Measurements from ENCODE around the gene TBC1D23.
"Not testable (repeated sequence)": the region's sequence is repeated elsewhere in the genome, so short reads cannot be mapped to it uniquely, and the experiment has no call there.

Gene TBC1D23

DNA sequence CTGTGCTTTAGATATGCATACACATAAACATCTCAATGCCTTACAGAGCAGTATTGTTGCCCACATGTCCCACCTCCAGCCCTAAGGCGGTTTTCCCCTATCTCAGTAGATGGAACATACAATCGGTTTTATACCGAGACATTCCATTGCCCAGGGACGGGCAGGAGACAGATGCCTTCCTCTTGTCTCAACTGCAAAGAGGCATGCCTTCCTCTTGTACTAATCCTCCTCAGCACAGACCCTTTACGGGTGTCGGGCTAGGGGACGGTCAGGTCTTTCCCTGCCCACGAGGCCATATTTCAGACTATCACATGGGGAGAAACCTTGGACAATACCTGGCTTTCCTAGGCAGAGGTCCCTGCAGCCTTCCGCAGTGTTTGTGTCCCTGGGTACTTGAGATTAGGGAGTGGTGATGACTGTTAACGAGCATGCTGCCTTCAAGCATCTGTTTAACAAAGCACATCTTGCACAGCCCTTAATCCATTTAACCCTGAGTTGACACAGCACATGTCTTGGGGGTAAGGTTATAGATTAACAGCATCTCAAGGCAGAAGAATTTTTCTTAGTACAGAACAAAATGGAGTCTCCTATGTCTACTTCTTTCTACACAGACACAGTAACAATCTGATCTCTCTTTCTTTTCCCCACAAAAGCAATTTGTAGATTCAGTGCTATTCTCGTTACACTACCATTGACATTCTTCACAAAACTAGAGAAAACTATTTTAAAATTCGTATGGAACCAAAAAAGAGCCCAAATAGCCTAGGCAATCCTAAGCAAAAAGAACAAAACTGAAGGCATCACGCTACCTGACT is 12.2 kb downstream of the TBC1D23 start:
- not testable (repeated sequence) for H2BK5ac ChIP-seq (ENCODE audit: low read depth, low read length, poor library complexity, severe bottlenecking); H3K4me3 ChIP-seq (ENCODE audit: insufficient read depth in 1 of 2, low read depth in 1 of 2, low read length in 2 of 2); H3K23ac ChIP-seq (ENCODE audit: low read length in 2 of 2); H2BK12ac ChIP-seq (ENCODE audit: low read length in 2 of 2); H3K18ac ChIP-seq (ENCODE audit: low read depth in 1 of 2, low read length in 2 of 2); H3K9ac ChIP-seq (ENCODE audit: low read length); H3K9me3 ChIP-seq (ENCODE audit: control insufficient read depth, low read length); H2AK5ac ChIP-seq (ENCODE audit: low read length, severe bottlenecking); H2BK120ac ChIP-seq (ENCODE audit: low read depth, low read length); H2AFZ ChIP-seq (ENCODE audit: low read depth, low read length); H3K4me1 ChIP-seq (ENCODE audit: control insufficient read depth, insufficient read depth, low read depth, low read length); H4K8ac ChIP-seq (ENCODE audit: low read length); H3K27me3 ChIP-seq (ENCODE audit: control insufficient read depth in 1 of 2, insufficient read depth in 1 of 2, low read length in 2 of 2); H3K4me2 ChIP-seq (ENCODE audit: low read length, poor library complexity, severe bottlenecking); H3K14ac ChIP-seq (ENCODE audit: low read length in 2 of 2); H3K4ac ChIP-seq (ENCODE audit: low read depth in 1 of 2, low read length in 2 of 2); H2BK15ac ChIP-seq (ENCODE audit: low read depth, poor library complexity, severe bottlenecking); H3K36me3 ChIP-seq (ENCODE audit: control insufficient read depth in 1 of 2, insufficient read depth in 2 of 2, low read depth in 1 of 2, low read length in 2 of 2); DNase-seq; H4K91ac ChIP-seq (ENCODE audit: low read length)
- peak overlapping the region; percentile 43 for H3K27ac ChIP-seq (ENCODE audit: low read length, poor library complexity, severe bottlenecking)
- 74% methylated on average over 7 of the region's 13 CpGs for WGBS
- H3K79me1 ChIP-seq (replicated peaks; ENCODE audit: low read length, poor library complexity, severe bottlenecking): peaks cover 11% of the 10 kb centered on the region

DNA sequence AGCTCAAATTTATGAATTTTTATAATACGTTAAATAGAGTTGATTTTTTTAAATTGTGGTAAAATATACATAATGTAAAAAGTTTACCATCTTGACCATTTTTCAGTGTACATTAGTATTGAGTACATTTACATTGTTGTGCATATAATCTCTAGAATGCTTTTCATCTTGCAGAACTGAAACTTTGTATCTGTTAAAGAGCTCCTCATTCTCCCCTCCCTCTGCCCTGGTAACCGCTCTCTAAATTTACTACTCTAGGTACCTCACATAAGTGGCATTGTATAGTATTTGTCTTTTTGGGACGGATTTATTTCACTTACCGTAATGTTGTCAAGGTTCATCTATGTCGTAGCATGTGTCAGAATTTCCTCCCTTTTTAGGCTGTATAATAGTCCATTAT is 13.6 kb downstream of the TBC1D23 start:
- no CpG with 5 or more reads among the region's 5 CpGs for WGBS

DNA sequence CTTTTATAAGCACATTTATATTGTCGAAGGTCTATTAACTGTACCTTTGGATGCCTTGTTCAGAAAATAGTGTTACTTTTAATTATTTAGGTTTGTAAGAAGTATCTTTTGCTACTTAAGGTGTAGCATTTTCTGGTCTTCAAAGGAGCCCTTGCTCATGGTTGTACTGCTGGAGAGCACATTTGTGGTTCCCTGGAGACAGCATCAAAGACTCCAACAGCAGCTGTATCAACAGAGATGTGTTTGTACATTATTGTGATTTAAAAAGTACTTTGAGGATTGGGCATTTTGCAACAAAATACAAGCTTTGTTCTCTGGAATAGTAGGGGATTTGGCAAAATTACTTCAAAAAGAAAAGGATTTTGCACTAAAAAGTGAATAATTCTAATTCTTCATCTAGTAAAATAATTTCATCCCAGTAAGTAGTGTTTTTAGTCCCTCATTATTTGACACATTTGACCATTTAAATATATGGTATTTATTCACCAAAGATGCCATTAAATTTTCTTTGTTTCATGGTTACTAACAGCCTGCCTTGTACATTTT is 16.5 kb downstream of the TBC1D23 start:
- no peak overlapping the region for H2BK15ac ChIP-seq (ENCODE audit: low read depth, poor library complexity, severe bottlenecking)
- H2BK120ac ChIP-seq (ENCODE audit: low read depth, low read length): no peak overlapping the region
- H3K36me3 ChIP-seq (ENCODE audit: control insufficient read depth in 1 of 2, insufficient read depth in 2 of 2, low read depth in 1 of 2, low read length in 2 of 2): peaks cover 2 to 32% of the 10 kb centered on the region in 2 experiments
- no peak overlapping the region for H3K9ac ChIP-seq (ENCODE audit: low read length)
- H2BK12ac ChIP-seq (ENCODE audit: low read length in 2 of 2): no peak overlapping the region
- peaks cover 3% of the 10 kb centered on the region for H3K4me1 ChIP-seq (ENCODE audit: control insufficient read depth, insufficient read depth, low read depth, low read length)
- H3K18ac ChIP-seq (ENCODE audit: low read depth in 1 of 2, low read length in 2 of 2): no peak overlapping the region
- H3K27ac ChIP-seq (ENCODE audit: low read length, poor library complexity, severe bottlenecking): no peak overlapping the region
- 100% methylated on average over 1 of the region's 1 CpG for WGBS
- H2AFZ ChIP-seq (ENCODE audit: low read depth, low read length): no peak overlapping the region
- peaks cover 11% of the 10 kb centered on the region for H3K79me1 ChIP-seq (replicated peaks; ENCODE audit: low read length, poor library complexity, severe bottlenecking)
- H2AK5ac ChIP-seq (ENCODE audit: low read length, severe bottlenecking): no peak overlapping the region
- no peak overlapping the region for H4K8ac ChIP-seq (ENCODE audit: low read length)
- H3K27me3 ChIP-seq (ENCODE audit: control insufficient read depth in 1 of 2, insufficient read depth in 1 of 2, low read length in 2 of 2): no peaks in the 10 kb centered on the region
- no peak overlapping the region for H3K23ac ChIP-seq (ENCODE audit: low read length in 2 of 2)
- H3K4me3 ChIP-seq (ENCODE audit: insufficient read depth in 1 of 2, low read depth in 1 of 2, low read length in 2 of 2): no peak overlapping the region
- H3K4ac ChIP-seq (ENCODE audit: low read depth in 1 of 2, low read length in 2 of 2): no peak overlapping the region
- no peak for DNase-seq
- H3K4me2 ChIP-seq (ENCODE audit: low read length, poor library complexity, severe bottlenecking): no peak overlapping the region
- H4K91ac ChIP-seq (ENCODE audit: low read length): no peak overlapping the region
- H3K14ac ChIP-seq (ENCODE audit: low read length in 2 of 2): no peak overlapping the region
- H2BK5ac ChIP-seq (ENCODE audit: low read depth, low read length, poor library complexity, severe bottlenecking): no peak overlapping the region
- H3K9me3 ChIP-seq (ENCODE audit: control insufficient read depth, low read length): no peaks in the 10 kb centered on the region

More for the DNA sequence above, 13.6 kb downstream of the TBC1D23 start:
- Histone ChIP-seq H2BK12ac (ENCODE audit: low read length in 2 of 2) (no peak overlapping the region), H3K79me1 (replicated peaks; ENCODE audit: low read length, poor library complexity, severe bottlenecking) (peaks cover 11% of the 10 kb centered on the region), H3K27me3 (ENCODE audit: control insufficient read depth in 1 of 2, insufficient read depth in 1 of 2, low read length in 2 of 2) (no peaks in the 10 kb centered on the region), H3K4me2 (ENCODE audit: low read length, poor library complexity, severe bottlenecking) (no peak overlapping the region), H3K4me1 (ENCODE audit: control insufficient read depth, insufficient read depth, low read depth, low read length) (peaks cover 3% of the 10 kb centered on the region), H2AK5ac (ENCODE audit: low read length, severe bottlenecking) (no peak overlapping the region), H3K27ac (ENCODE audit: low read length, poor library complexity, severe bottlenecking) (no peak overlapping the region), H3K23ac (ENCODE audit: low read length in 2 of 2) (no peak overlapping the region), H3K4me3 (ENCODE audit: insufficient read depth in 1 of 2, low read depth in 1 of 2, low read length in 2 of 2) (no peak overlapping the region), H4K8ac (ENCODE audit: low read length) (no peak overlapping the region), H2AFZ (ENCODE audit: low read depth, low read length) (no peak overlapping the region), H2BK15ac (ENCODE audit: low read depth, poor library complexity, severe bottlenecking) (no peak overlapping the region), H4K91ac (ENCODE audit: low read length) (no peak overlapping the region), H2BK120ac (ENCODE audit: low read depth, low read length) (no peak overlapping the region), H3K9ac (ENCODE audit: low read length) (no peak overlapping the region), H3K14ac (ENCODE audit: low read length in 2 of 2) (no peak overlapping the region), H2BK5ac (ENCODE audit: low read depth, low read length, poor library complexity, severe bottlenecking) (no peak overlapping the region), H3K18ac (ENCODE audit: low read depth in 1 of 2, low read length in 2 of 2) (no peak overlapping the region), H3K9me3 (ENCODE audit: control insufficient read depth, low read length) (no peaks in the 10 kb centered on the region), H3K36me3 (ENCODE audit: control insufficient read depth in 1 of 2, insufficient read depth in 2 of 2, low read depth in 1 of 2, low read length in 2 of 2) (peaks cover 0 to 8% of the 10 kb centered on the region in 2 experiments), H3K4ac (ENCODE audit: low read depth in 1 of 2, low read length in 2 of 2) (no peak overlapping the region)
- DNase-seq: no peak

DNA sequence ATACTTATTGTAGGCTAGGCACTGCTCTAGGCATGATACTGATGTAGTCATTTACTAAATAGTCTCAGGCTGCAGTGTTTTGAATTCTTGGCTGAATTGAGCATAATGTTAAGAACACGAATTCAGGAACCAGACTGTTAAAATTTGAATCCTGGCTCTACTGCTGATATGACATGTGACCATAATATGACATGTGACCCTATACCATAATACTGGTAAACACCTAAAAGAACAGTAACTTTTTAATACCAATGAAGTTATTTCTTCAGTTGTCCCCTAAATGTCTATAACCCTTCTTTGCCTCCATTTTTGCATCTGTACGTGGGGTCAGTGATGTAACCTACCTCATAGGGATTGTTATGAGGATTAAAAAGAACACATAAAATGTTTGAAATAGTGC is 18.1 kb downstream of the TBC1D23 start:
- peak overlapping the region; percentile 34 for H3K9ac ChIP-seq (ENCODE audit: low read length)
- H2BK5ac ChIP-seq (ENCODE audit: low read depth, low read length, poor library complexity, severe bottlenecking): no peak overlapping the region
- H2AFZ ChIP-seq (ENCODE audit: low read depth, low read length): no peak overlapping the region
- H3K79me1 ChIP-seq (replicated peaks; ENCODE audit: low read length, poor library complexity, severe bottlenecking): peaks cover 11% of the 10 kb centered on the region
- no peak overlapping the region for H3K18ac ChIP-seq (ENCODE audit: low read depth in 1 of 2, low read length in 2 of 2)
- H3K14ac ChIP-seq (ENCODE audit: low read length in 2 of 2): no peak overlapping the region
- no peak overlapping the region for H3K23ac ChIP-seq (ENCODE audit: low read length in 2 of 2)
- H3K4me1 ChIP-seq (ENCODE audit: control insufficient read depth, insufficient read depth, low read depth, low read length): peaks cover 2% of the 10 kb centered on the region
- H2AK5ac ChIP-seq (ENCODE audit: low read length, severe bottlenecking): no peak overlapping the region
- no peak for DNase-seq
- H3K27me3 ChIP-seq (ENCODE audit: control insufficient read depth in 1 of 2, insufficient read depth in 1 of 2, low read length in 2 of 2): no peaks in the 10 kb centered on the region
- no peak overlapping the region for H3K27ac ChIP-seq (ENCODE audit: low read length, poor library complexity, severe bottlenecking)
- H3K4me2 ChIP-seq (ENCODE audit: low read length, poor library complexity, severe bottlenecking): no peak overlapping the region
- H3K9me3 ChIP-seq (ENCODE audit: control insufficient read depth, low read length): no peaks in the 10 kb centered on the region
- no peak overlapping the region for H4K8ac ChIP-seq (ENCODE audit: low read length)
- peaks cover 5 to 48% of the 10 kb centered on the region in 2 experiments for H3K36me3 ChIP-seq (ENCODE audit: control insufficient read depth in 1 of 2, insufficient read depth in 2 of 2, low read depth in 1 of 2, low read length in 2 of 2)
- no peak overlapping the region for H3K4ac ChIP-seq (ENCODE audit: low read depth in 1 of 2, low read length in 2 of 2)
- H3K4me3 ChIP-seq (ENCODE audit: insufficient read depth in 1 of 2, low read depth in 1 of 2, low read length in 2 of 2): no peak overlapping the region
- no peak overlapping the region for H2BK12ac ChIP-seq (ENCODE audit: low read length in 2 of 2)
- no peak overlapping the region for H2BK15ac ChIP-seq (ENCODE audit: low read depth, poor library complexity, severe bottlenecking)
- H2BK120ac ChIP-seq (ENCODE audit: low read depth, low read length): no peak overlapping the region
- no peak overlapping the region for H4K91ac ChIP-seq (ENCODE audit: low read length)
- 100% methylated on average over 1 of the region's 2 CpGs for WGBS

Data from mesenchymal stem cell (in vitro differentiated cells and primary cell).